LNCAP (cell line): ENCODE results near the gene NRP2.

Source experiments
- CTCF ChIP-seq: fragments of 450-650 bp; IDR thresholded peaks from 2 replicates; pipeline ENCODE4 v1.5.1; 2017; ENCODE audit warnings: mild to moderate bottlenecking

Gene NRP2

DNA sequence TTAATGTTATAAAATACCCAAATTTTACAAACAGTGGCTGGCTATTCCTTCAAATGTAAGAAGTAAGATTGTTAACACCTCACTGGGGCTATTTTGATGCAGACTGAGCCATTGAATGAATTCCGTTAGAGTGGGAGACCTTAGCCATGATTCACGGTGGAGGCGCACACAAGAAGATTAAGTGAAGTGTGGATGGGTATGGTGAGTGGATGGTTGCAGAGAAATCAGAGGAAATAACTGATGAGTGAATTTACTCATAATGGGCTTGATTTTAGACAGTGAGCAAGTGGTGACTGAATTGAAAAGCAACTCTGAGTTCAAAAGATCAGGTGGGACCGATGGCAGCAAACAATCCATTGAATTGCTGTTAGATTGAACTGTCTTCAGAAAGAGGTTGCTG lies 75.0 kb downstream of the NRP2 start:
- TF ChIP-seq CTCF = no peak

DNA sequence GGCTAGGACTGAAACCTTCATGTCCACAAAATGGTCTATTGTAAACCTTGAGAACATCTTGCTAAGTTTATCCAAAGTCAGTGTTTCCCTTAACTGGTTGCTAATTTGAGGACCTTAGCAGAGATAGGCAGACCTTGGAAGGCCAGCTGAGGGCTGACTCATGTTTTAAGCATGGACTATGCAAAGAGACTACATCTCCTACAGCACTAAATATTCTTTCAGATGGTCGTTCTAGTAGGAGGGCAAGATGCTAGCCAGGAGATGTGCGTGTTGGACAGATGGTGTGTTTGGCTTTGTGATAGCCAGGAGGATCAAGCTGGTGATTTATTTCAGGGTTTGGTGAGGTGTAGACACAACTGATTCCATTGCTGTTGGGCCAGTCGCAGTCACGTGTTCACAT lies 75.8 kb downstream of the NRP2 start:
- no peak for TF ChIP-seq CTCF

DNA sequence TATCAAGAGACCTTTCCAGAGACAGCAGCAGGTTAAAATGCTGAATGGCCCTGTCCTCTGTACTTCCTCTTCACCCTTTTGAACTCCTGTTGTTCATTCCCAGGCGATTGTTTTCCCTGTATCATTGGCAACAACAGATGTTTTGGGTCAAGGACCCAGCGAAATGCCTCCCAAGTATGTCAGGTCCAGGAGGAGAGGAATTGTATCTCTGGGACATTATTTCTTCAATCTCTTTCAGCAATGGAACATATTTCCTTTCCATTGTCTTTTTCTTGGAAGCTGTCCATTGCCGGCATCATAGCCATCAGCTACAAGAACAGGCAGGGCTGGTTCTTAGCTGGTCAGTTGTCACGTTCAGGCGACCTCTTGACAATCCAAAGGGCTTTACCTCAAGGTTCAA lies 76.2 kb downstream of the NRP2 start:
- no peak for TF ChIP-seq CTCF

DNA sequence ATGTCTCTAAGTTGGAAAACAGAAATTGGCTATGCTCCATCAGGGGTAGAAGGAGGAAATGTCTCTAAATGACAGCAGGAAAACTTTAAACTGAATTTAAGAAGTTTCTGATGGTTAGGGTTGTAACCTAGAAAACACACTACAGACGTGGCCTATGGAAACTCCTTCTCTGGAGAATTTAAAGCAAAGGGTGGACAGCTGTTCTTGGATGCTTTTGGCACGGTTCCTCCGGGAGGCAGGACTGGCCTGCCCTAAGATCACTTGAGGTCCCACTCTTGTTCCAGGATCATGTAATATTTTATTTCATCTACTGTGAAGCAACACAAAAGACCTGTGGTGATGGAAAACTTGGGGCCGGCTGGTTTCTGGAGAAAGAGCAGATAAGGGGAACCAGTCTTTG lies 77.0 kb downstream of the NRP2 start:
- no peak for TF ChIP-seq CTCF

DNA sequence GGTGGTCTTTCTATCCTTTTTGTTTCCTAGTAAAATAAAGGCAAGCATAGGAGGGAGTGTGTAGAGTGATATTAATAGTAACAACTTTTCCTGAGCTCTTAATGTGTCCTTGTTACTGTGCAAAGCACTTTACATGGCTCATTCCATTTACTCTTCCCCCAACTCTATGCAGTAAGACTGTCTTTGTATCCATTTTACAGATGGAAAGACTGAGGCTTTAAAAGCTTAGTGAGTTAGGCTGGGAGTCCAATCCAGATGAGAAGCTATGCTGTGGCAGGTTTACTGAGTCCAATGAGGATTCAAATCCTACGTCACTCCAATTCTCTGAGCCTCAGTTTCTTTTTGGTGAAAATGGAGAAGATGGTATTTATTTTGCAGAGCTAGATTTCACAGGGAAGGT lies 77.4 kb downstream of the NRP2 start:
- no peak for TF ChIP-seq CTCF

GRCh38 chr2:205760157-205760556 lies 77.9 kb downstream of the NRP2 start:
- TF ChIP-seq CTCF = no peak

DNA sequence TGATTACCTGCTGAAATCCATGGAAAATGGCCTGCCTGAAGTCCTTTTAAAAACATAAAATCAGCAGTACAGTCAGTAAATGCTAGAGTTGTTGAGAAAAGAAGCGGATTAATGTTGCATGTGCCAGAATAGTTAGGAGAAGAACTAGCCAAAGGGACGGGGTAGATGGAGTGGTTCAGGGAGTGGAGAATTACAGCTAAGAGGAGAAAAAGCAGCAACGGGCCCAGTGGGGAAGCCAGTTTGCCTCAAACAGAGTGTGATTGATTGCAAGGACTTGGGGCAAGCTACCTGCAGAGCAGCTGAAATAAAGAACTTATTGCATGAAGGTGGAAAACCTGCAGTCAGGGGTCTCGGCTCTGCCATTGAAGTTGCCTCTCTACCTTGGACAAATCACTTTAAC lies 79.1 kb downstream of the NRP2 start:
- TF ChIP-seq CTCF = no peak

GRCh38 chr2:205762881-205763280 lies 80.6 kb downstream of the NRP2 start:
- no peak for TF ChIP-seq CTCF
